HFF-Myc (cell line): ENCODE data around the gene UBAP2L.
A peak's percentile ranks its signal among the peaks of the same experiment; 100 is the strongest.

Experiments used
- DNase-seq: peaks from one replicate; pipeline ENCODE4 v3.0.0-alpha.2; 2011; ENCODE audit warnings: low read depth; ENCODE audit errors: extremely low read depth
- H3K4me3 ChIP-seq: replicated peaks from 2 replicates; pipeline ENCODE4 v1.5.1; 2011; ENCODE audit warnings: low read depth, mild to moderate bottlenecking, control low read depth, low read length
- CTCF ChIP-seq: IDR thresholded peaks from 2 replicates; pipeline ENCODE4 v1.5.1; 2012; ENCODE audit warnings: mild to moderate bottlenecking, low read depth, low read length, control low read depth; ENCODE audit errors: missing control alignments

Gene UBAP2L

GRCh38 chr1:154218545-154218944, 2.2 kb upstream of the UBAP2L start:
- peak overlapping the region; percentile 95 for H3K4me3 ChIP-seq

GRCh38 chr1:154219541-154219940, 1.2 kb upstream of the UBAP2L start:
- DNase-seq, result no peak
- TF ChIP-seq CTCF, result no peak
- H3K4me3 ChIP-seq, result peak overlapping the region; percentile 95

More at GRCh38 chr1:154218545-154218944, 2.2 kb upstream of the UBAP2L start:
- no peak for TF ChIP-seq CTCF
- no peak for DNase-seq

GRCh38 chr1:154220970-154221277, 169 bp downstream of the UBAP2L start:
- peak overlapping the region; percentile 95 for H3K4me3 ChIP-seq
- TF ChIP-seq CTCF, result no peak
- no peak for DNase-seq

GRCh38 chr1:154221278-154222001, 685 bp downstream of the UBAP2L start:
- H3K4me3 ChIP-seq, result peak overlapping the region; percentile 95
- no peak for TF ChIP-seq CTCF
- DNase-seq, result no peak

- no peak for DNase-seq
- TF ChIP-seq CTCF, result no peak
- peak overlapping the region; percentile 95 for H3K4me3 ChIP-seq
Observed at GRCh38 chr1:154222518-154222917, 1.8 kb downstream of the UBAP2L start.

- DNase-seq, result no peak
- no peak for TF ChIP-seq CTCF
- peak overlapping the region; percentile 95 for H3K4me3 ChIP-seq
Observed at GRCh38 chr1:154222918-154223317, 2.2 kb downstream of the UBAP2L start.

- H3K4me3 ChIP-seq, result peak overlapping the region; percentile 95
Observed at GRCh38 chr1:154223621-154224020, 2.9 kb downstream of the UBAP2L start.

More at GRCh38 chr1:154223621-154224020, 2.9 kb downstream of the UBAP2L start:
- DNase-seq, result no peak
- no peak for TF ChIP-seq CTCF
